ENCODE results near the gene FADS1.

FADS1 gene

DNA sequence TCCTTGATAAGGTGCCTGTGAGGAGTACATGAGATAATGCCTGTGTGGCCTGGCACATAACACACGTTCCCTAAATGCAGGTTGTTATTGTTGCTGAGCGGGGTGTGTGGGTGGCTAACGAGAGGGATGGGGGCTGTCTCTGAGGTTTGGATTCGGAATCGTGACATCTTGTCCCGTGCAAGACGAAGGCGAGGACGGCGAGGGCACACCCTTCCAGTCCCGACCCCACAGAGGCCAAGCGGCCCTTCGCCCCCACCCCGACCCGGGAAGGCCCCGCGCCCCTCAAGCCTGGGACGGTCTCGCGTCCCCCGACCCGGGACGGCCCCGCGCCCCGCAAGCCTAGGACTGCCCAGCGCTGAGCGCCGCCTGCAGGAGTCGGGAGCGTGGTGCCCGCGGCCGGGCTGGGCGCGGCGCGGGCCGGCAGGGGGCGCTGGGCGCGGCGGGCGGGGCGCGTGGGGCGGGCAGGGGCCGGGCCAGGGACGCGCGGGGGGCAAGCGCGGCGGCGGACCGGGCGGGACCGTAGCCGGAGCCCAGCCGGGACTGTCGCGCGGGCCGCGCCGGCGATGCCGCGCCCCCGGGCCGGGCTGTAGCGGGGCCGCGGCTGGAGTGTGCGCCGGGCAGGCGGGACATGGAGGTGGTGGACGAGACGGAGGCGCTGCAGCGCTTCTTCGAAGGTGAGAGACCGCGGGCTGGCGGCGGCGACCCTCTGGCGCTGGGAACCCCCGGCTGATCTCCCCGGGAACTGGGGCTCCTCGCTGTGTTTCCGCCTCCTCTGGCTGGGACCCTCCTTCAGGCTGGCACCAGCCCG, 64.5 kb downstream of the FADS1 start, which contains the start of gene MYRF:
Gene MYRF, plus strand, starts transcription at position 520 of the 808 bp plus-strand sequence. Its CDS starts 109 bp downstream, at position 629.
- peak within 1 kb of the TSS; percentile 64 to 75 for H3K4me3 Mint-ChIP-seq
- no peak within 1 kb of the TSS for H3K27ac Mint-ChIP-seq
- peaks cover 41 to 69% of the 10 kb centered on the region in 2 donors for H3K27me3 Mint-ChIP-seq
- H3K36me3 Mint-ChIP-seq, result no peaks in the 10 kb centered on the region
- H3K4me1 Mint-ChIP-seq, result peaks cover 14 to 18% of the 10 kb centered on the region in 2 donors
- ATAC-seq (replicated peaks) (peak; percentile 84 to 88), DNase-seq (no peak)
- H3K9me3 Mint-ChIP-seq, result no peaks in the 10 kb centered on the region

DNA sequence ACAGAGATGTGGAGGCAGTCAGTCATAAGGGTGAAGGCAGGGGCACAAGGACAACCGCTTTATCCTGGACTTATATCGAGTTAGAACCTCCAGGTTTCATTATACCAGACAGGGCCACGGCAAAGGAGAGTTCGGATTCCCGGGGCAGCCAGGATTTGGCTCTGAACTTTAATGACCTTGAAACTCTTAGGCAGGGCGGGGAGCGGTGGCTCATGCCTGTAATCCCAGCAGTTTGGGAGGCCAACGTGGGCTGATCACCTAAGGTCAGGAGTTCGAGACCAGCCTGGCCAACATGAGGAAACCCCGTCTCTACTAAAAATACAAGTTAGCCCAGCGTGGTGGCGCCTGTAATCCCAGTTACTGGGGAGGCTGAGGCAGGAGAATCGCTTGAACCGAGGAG, 65.4 kb downstream of the FADS1 start:
- no peak overlapping the region for H3K27ac Mint-ChIP-seq
- H3K36me3 Mint-ChIP-seq, result no peaks in the 10 kb centered on the region
- no peak for DNase-seq
- H3K4me1 Mint-ChIP-seq, result peaks cover 9 to 12% of the 10 kb centered on the region in 2 donors
- no peak overlapping the region for H3K4me3 Mint-ChIP-seq
- H3K9me3 Mint-ChIP-seq, result no peaks in the 10 kb centered on the region
- ATAC-seq (replicated peaks), result no peak
- peaks cover 41 to 65% of the 10 kb centered on the region in 2 donors for H3K27me3 Mint-ChIP-seq

DNA sequence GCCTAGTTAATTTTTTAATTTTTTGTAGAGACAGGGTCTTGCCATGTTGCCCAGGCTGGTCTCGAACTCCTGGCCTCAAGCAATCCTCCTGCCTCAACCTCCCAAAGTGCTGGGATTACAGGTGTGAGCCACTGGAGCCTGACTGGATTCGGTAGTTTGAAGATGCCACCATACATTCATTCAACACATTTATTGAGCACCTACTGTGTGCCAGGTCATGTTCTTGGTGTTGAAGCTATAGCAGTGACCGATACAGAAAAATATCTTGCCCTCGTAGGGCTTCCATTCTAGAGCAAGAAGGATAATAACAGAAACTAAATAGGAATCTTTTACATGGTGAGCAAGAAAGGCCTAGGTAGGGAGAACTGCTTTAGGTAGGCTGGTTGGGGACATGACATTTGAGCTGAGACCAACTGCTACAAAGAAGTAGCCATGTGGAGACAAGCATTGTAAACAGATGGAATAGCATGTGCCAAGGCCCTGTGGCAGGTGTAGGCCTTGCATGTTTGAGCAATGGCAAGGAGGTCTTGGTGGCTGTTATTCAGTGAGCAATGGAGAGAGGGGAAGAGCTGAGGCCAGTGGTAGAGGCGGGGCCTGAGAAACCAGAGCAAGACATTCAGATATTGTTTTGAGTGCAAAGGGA, 66.1 kb downstream of the FADS1 start:
- H3K27me3 Mint-ChIP-seq, result peaks cover 41 to 59% of the 10 kb centered on the region in 2 donors
- H3K4me3 Mint-ChIP-seq, result no peak overlapping the region
- no peak for ATAC-seq (replicated peaks)
- H3K4me1 Mint-ChIP-seq, result peaks cover 2 to 6% of the 10 kb centered on the region in 2 donors
- no peak for DNase-seq
- no peak overlapping the region for H3K27ac Mint-ChIP-seq
- H3K9me3 Mint-ChIP-seq, result no peaks in the 10 kb centered on the region
- H3K36me3 Mint-ChIP-seq, result no peaks in the 10 kb centered on the region
